ENCODE data around the gene RPS19BP1.

- peak; percentile 41 to 77 (median 59) for TF ChIP-seq CTCF (IDR thresholded peaks at IDR 0.05 in 4 of 5, conservative IDR thresholded peaks at IDR 0.05 in 1 of 5)
- no peak for TF ChIP-seq POLR2A (IDR thresholded peaks at IDR 0.05)
Measured at GRCh38 chr22:39496131-39496838, 36.3 kb downstream of the RPS19BP1 start.
